PFSK-1 (cell line): ENCODE data around the gene PAPSS2.

Source experiments
- FOXP2 ChIP-seq: optimal IDR thresholded peaks from 2 replicates; pipeline ENCODE3; 2011; ENCODE audit warnings: borderline replicate concordance, control low read depth, inconsistent platforms; ENCODE audit not compliant: insufficient read depth; ENCODE audit errors: extremely low read length, extremely low read depth
- POLR2AphosphoS5 ChIP-seq: IDR thresholded peaks from 2 replicates; pipeline ENCODE4 v1.6.1; 2012; ENCODE audit warnings: low read depth, mild to moderate bottlenecking, control low read depth, low read length, moderate library complexity
- REST ChIP-seq, 2 experiments: IDR thresholded peaks; 2 replicates each; pipeline versions ENCODE4 v1.6.1 to v1.8.0; 2011 to 2012; ENCODE audit warnings: low read depth in 2 of 2, low read length in 2 of 2, control low read depth in 1 of 2, inconsistent platforms in 1 of 2, mild to moderate bottlenecking in 1 of 2, moderate library complexity in 1 of 2; ENCODE audit not compliant: insufficient read depth in 1 of 2
- SIN3A ChIP-seq: IDR thresholded peaks from 2 replicates; pipeline ENCODE4 v1.6.1; 2012; ENCODE audit warnings: mild to moderate bottlenecking, low read length, moderate library complexity, borderline replicate concordance; ENCODE audit not compliant: insufficient read depth
- TAF1 ChIP-seq: IDR thresholded peaks from 2 replicates; pipeline ENCODE4 v1.6.1; 2012; ENCODE audit warnings: low read length, control low read depth, borderline replicate concordance; ENCODE audit not compliant: insufficient read depth

The PAPSS2 gene

GRCh38 chr10:87757685-87758084 is 98.0 kb downstream of the PAPSS2 start:
- no peak for TF ChIP-seq FOXP2
- no peak for TF ChIP-seq POLR2AphosphoS5
- no peak for TF ChIP-seq REST (IDR thresholded peaks at IDR 0.05; ENCODE audit: insufficient read depth in 1 of 2, low read depth in 2 of 2, low read length in 2 of 2)
- TF ChIP-seq SIN3A: no peak
- TF ChIP-seq TAF1: no peak

GRCh38 chr10:87759551-87759950 is 99.9 kb downstream of the PAPSS2 start:
- TF ChIP-seq POLR2AphosphoS5: no peak
- no peak for TF ChIP-seq TAF1
- no peak for TF ChIP-seq REST (IDR thresholded peaks at IDR 0.05; ENCODE audit: insufficient read depth in 1 of 2, low read depth in 2 of 2, low read length in 2 of 2)
- no peak for TF ChIP-seq FOXP2
- no peak for TF ChIP-seq SIN3A

- TF ChIP-seq POLR2AphosphoS5: no peak
- TF ChIP-seq REST (IDR thresholded peaks at IDR 0.05; ENCODE audit: insufficient read depth in 1 of 2, low read depth in 2 of 2, low read length in 2 of 2): no peak
- no peak for TF ChIP-seq SIN3A
- TF ChIP-seq FOXP2: no peak
- no peak for TF ChIP-seq TAF1
Measured at GRCh38 chr10:87760195-87760905, 100.7 kb downstream of the PAPSS2 start.

- TF ChIP-seq SIN3A (no peak), FOXP2 (no peak), POLR2AphosphoS5 (no peak), TAF1 (no peak), REST (IDR thresholded peaks at IDR 0.05; ENCODE audit: insufficient read depth in 1 of 2, low read depth in 2 of 2, low read length in 2 of 2) (no peak)
Measured at GRCh38 chr10:87761153-87761552, 101.5 kb downstream of the PAPSS2 start.

- TF ChIP-seq POLR2AphosphoS5: no peak
- no peak for TF ChIP-seq SIN3A
- TF ChIP-seq TAF1: no peak
Measured at GRCh38 chr10:87761892-87762291, 102.2 kb downstream of the PAPSS2 start.
